K562 (cell line): ENCODE measurements around the gene TLNRD1. TPM values are rescaled to one million over a fixed set of nuclear protein-coding genes. Genes with fewer than 3 reads are reported as not detected.
A peak's percentile ranks its signal among the peaks of the same experiment; 100 is the strongest.

Experiments
- CREB5 ChIP-seq: fragments of 250-450 bp; sonication (Bioruptor Pico); IDR thresholded peaks from 2 replicates; pipeline ENCODE4 v1.5.0; 2020; ENCODE audit warnings: mild to moderate bottlenecking
- GABPB1 ChIP-seq: sonication (generic); formaldehyde crosslinking; IDR thresholded peaks from 2 replicates; pipeline ENCODE4 v1.8.0; 2022; ENCODE audit warnings: mild to moderate bottlenecking, missing genetic modification reagents
- MCM2 ChIP-seq: fragments of 450-650 bp; IDR thresholded peaks from 2 replicates; pipeline ENCODE4 v1.6.1; 2017; ENCODE audit warnings: low read depth, mild to moderate bottlenecking
- NFE2 ChIP-seq: IDR thresholded peaks from 2 replicates; pipeline ENCODE4 v1.6.1; 2014; ENCODE audit warnings: antibody characterized with exemption, low read depth
- POLR2B ChIP-seq: fragments of 450-650 bp; IDR thresholded peaks from 2 replicates; pipeline ENCODE4 v1.6.1; 2018; ENCODE audit warnings: low read depth; ENCODE audit not compliant: partially characterized antibody
- TRIM24 ChIP-seq, 2 experiments: fragments of 450-650 bp; IDR thresholded peaks; 2 replicates each; pipeline ENCODE4 v1.6.1; 2016
- ZNF583 ChIP-seq: fragments of 250-450 bp; sonication (Bioruptor Pico); IDR thresholded peaks from 2 replicates; pipeline ENCODE4 v1.4.0; 2020
- ZNF644 ChIP-seq: fragments of 200-800 bp; sonication (Bioruptor generic); IDR thresholded peaks from 2 replicates; pipeline ENCODE4 v1.6.1; 2016; ENCODE audit warnings: low read depth, missing genetic modification characterization, missing compliant biosample characterization
- polyA plus RNA-seq, 8 experiments: library from polyadenylated mRNA; depleted of rRNA in 4 of 8; stranded (reverse) in 5 of 8; unstranded in 3 of 8; fragments of >200 nt; fragmentation: Nextera tagmentation in 2 of 8; fragmentation: Illumina TruSeq in 1 of 8; extraction: Ambion mirVana in 2 of 8; extraction: Trizol in 1 of 8; gene quantifications; 2 replicates each; pipeline versions ENCODE4 v1.2.1 to v1.2.3, GENCODE V29; 2011 to 2014; ENCODE audit warnings: inconsistent platforms in 1 of 8, missing spikeins in 1 of 8
- total RNA-seq, 7 experiments: library from RNA; depleted of rRNA in 6 of 7; stranded (reverse); fragments of >200 nt in 6 of 7; fragmentation: Illumina TruSeq in 2 of 7; extraction: Trizol in 2 of 7; gene quantifications; 2 replicates each; pipeline versions ENCODE4 v1.2.1 to v1.2.3, GENCODE V29; 2011 to 2021; ENCODE audit warnings: low replicate concordance in 1 of 7
- TF ChIP-seq, protein P1 (sequence below): fragments of 450-650 bp; IDR thresholded peaks from 2 replicates; pipeline ENCODE4 v1.6.1; 2016; ENCODE audit warnings: mild to moderate bottlenecking, moderate library complexity
- TF ChIP-seq, protein P2 (sequence below): fragments of 450-650 bp; IDR thresholded peaks from 2 replicates; pipeline ENCODE4 v1.6.1; 2016
- TF ChIP-seq, protein P3 (sequence below): sonication (generic); IDR thresholded peaks from 2 replicates; pipeline ENCODE4 v1.6.1; 2016
- TF ChIP-seq, protein P4 (sequence below): fragments of 450-650 bp; formaldehyde crosslinking; conservative IDR thresholded peaks from 2 replicates; pipeline ENCODE4 v1.4.0; 2022; ENCODE audit warnings: mild to moderate bottlenecking, missing genetic modification characterization

The TLNRD1 gene
- total and polyA plus RNA-seq, 9 of the 15 experiments (the other 6 are each of a cell fraction or from before 2014, with no cell fraction given), result 1.1 to 33.1 (median 5.7) TPM

- TF ChIP-seq, protein P1, sequence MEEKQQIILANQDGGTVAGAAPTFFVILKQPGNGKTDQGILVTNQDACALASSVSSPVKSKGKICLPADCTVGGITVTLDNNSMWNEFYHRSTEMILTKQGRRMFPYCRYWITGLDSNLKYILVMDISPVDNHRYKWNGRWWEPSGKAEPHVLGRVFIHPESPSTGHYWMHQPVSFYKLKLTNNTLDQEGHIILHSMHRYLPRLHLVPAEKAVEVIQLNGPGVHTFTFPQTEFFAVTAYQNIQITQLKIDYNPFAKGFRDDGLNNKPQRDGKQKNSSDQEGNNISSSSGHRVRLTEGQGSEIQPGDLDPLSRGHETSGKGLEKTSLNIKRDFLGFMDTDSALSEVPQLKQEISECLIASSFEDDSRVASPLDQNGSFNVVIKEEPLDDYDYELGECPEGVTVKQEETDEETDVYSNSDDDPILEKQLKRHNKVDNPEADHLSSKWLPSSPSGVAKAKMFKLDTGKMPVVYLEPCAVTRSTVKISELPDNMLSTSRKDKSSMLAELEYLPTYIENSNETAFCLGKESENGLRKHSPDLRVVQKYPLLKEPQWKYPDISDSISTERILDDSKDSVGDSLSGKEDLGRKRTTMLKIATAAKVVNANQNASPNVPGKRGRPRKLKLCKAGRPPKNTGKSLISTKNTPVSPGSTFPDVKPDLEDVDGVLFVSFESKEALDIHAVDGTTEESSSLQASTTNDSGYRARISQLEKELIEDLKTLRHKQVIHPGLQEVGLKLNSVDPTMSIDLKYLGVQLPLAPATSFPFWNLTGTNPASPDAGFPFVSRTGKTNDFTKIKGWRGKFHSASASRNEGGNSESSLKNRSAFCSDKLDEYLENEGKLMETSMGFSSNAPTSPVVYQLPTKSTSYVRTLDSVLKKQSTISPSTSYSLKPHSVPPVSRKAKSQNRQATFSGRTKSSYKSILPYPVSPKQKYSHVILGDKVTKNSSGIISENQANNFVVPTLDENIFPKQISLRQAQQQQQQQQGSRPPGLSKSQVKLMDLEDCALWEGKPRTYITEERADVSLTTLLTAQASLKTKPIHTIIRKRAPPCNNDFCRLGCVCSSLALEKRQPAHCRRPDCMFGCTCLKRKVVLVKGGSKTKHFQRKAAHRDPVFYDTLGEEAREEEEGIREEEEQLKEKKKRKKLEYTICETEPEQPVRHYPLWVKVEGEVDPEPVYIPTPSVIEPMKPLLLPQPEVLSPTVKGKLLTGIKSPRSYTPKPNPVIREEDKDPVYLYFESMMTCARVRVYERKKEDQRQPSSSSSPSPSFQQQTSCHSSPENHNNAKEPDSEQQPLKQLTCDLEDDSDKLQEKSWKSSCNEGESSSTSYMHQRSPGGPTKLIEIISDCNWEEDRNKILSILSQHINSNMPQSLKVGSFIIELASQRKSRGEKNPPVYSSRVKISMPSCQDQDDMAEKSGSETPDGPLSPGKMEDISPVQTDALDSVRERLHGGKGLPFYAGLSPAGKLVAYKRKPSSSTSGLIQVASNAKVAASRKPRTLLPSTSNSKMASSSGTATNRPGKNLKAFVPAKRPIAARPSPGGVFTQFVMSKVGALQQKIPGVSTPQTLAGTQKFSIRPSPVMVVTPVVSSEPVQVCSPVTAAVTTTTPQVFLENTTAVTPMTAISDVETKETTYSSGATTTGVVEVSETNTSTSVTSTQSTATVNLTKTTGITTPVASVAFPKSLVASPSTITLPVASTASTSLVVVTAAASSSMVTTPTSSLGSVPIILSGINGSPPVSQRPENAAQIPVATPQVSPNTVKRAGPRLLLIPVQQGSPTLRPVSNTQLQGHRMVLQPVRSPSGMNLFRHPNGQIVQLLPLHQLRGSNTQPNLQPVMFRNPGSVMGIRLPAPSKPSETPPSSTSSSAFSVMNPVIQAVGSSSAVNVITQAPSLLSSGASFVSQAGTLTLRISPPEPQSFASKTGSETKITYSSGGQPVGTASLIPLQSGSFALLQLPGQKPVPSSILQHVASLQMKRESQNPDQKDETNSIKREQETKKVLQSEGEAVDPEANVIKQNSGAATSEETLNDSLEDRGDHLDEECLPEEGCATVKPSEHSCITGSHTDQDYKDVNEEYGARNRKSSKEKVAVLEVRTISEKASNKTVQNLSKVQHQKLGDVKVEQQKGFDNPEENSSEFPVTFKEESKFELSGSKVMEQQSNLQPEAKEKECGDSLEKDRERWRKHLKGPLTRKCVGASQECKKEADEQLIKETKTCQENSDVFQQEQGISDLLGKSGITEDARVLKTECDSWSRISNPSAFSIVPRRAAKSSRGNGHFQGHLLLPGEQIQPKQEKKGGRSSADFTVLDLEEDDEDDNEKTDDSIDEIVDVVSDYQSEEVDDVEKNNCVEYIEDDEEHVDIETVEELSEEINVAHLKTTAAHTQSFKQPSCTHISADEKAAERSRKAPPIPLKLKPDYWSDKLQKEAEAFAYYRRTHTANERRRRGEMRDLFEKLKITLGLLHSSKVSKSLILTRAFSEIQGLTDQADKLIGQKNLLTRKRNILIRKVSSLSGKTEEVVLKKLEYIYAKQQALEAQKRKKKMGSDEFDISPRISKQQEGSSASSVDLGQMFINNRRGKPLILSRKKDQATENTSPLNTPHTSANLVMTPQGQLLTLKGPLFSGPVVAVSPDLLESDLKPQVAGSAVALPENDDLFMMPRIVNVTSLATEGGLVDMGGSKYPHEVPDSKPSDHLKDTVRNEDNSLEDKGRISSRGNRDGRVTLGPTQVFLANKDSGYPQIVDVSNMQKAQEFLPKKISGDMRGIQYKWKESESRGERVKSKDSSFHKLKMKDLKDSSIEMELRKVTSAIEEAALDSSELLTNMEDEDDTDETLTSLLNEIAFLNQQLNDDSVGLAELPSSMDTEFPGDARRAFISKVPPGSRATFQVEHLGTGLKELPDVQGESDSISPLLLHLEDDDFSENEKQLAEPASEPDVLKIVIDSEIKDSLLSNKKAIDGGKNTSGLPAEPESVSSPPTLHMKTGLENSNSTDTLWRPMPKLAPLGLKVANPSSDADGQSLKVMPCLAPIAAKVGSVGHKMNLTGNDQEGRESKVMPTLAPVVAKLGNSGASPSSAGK, result peak; percentile 54; the same call in 1 of the 2 replicates
- TF ChIP-seq CREB5 (CRISPR knock-in tag), result no peak
- TF ChIP-seq GABPB1 (CRISPR knock-in tag), result no peak
- TF ChIP-seq MCM2, result no peak
- TF ChIP-seq, protein P2, sequence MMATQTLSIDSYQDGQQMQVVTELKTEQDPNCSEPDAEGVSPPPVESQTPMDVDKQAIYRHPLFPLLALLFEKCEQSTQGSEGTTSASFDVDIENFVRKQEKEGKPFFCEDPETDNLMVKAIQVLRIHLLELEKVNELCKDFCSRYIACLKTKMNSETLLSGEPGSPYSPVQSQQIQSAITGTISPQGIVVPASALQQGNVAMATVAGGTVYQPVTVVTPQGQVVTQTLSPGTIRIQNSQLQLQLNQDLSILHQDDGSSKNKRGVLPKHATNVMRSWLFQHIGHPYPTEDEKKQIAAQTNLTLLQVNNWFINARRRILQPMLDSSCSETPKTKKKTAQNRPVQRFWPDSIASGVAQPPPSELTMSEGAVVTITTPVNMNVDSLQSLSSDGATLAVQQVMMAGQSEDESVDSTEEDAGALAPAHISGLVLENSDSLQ, result peak; percentile 42; the same call in 1 of the 2 replicates
- TF ChIP-seq, protein P3, sequence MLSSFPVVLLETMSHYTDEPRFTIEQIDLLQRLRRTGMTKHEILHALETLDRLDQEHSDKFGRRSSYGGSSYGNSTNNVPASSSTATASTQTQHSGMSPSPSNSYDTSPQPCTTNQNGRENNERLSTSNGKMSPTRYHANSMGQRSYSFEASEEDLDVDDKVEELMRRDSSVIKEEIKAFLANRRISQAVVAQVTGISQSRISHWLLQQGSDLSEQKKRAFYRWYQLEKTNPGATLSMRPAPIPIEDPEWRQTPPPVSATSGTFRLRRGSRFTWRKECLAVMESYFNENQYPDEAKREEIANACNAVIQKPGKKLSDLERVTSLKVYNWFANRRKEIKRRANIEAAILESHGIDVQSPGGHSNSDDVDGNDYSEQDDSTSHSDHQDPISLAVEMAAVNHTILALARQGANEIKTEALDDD, result peak; percentile 67
- TF ChIP-seq ZNF583 (CRISPR knock-in tag), result no peak
- TF ChIP-seq TRIM24 (IDR thresholded peaks at IDR 0.05), result no peak
- TF ChIP-seq, protein P4, sequence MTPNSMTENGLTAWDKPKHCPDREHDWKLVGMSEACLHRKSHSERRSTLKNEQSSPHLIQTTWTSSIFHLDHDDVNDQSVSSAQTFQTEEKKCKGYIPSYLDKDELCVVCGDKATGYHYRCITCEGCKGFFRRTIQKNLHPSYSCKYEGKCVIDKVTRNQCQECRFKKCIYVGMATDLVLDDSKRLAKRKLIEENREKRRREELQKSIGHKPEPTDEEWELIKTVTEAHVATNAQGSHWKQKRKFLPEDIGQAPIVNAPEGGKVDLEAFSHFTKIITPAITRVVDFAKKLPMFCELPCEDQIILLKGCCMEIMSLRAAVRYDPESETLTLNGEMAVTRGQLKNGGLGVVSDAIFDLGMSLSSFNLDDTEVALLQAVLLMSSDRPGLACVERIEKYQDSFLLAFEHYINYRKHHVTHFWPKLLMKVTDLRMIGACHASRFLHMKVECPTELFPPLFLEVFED (CRISPR knock-in tag), result no peak
- TF ChIP-seq NFE2, result peak; percentile 73
- no peak for TF ChIP-seq ZNF644 (tag)
- TF ChIP-seq POLR2B, result peak; percentile 53
Observed at GRCh38 chr15:80999623-81000036, 1.1 kb upstream of the TLNRD1 start (continued).
